K562 (cell line): ENCODE results near the gene ABCF3. TPM values are rescaled to one million over a fixed set of nuclear protein-coding genes. Genes with fewer than 3 reads are reported as not detected.

ENCODE experiments used
- ATAC-seq: fragments of 200-7000 bp; cut with Tn5 transposase; 3 replicates; pipeline ENCODE4 v1.9.1; 2020; ENCODE audit warnings: moderate library complexity
- BruUV-seq: library from RNA; stranded (reverse); fragments of 400-500 nt; replicated peaks from 2 replicates; lab custom pipeline; 2021; lab: Mats Ljungman, UMichigan
- CTCF ChIA-PET: fragments of 300-600 bp; formaldehyde crosslinking; extraction: SDS; loops from one replicate; lab custom pipeline; 2021; ENCODE audit warnings: low intra/inter-chr PET ratio; lab: Yijun Ruan, JAX
- POLR2A ChIA-PET: fragments of 300-600, 350-650 bp; sonication (Branson Sonifier 250); formaldehyde crosslinking; extraction: SDS; loops from one replicate; lab custom pipeline; 2021; ENCODE audit warnings: antibody characterized with exemption, inconsistent platforms; lab: Yijun Ruan, JAX
- DNase-seq, 4 experiments: peaks; one replicate each; pipeline versions ENCODE4 v3.0.0 to v3.0.0-alpha.2; 2011 to 2018; ENCODE audit warnings: low spot score in 3 of 4, mixed read lengths in 3 of 4; ENCODE audit errors: extremely low read depth in 1 of 4
- FAIRE-seq: peaks from 2 replicates; lab custom pipeline; 2011; peaks lifted over from hg19 to GRCh38; lab: Jason Lieb, UNC
- H2AFZ ChIP-seq: 2 replicates; pipeline ENCODE4 v1.6.0; 2011; ENCODE audit warnings: low read depth, low read length, control low read depth, inconsistent platforms
- H3K27ac ChIP-seq: fragments of 200-600 bp; 3 replicates; pipeline ENCODE4 v1.8.0; 2011; ENCODE audit warnings: low read depth, mild to moderate bottlenecking, control low read depth, inconsistent platforms, low read length, moderate library complexity, mixed read lengths; ENCODE audit errors: extremely low read depth
- H3K27me3 ChIP-seq, 2 experiments: fragments of 300-600 bp in 1 of 2; 2 replicates in 1 of 2; 3 replicates in 1 of 2; pipeline versions ENCODE4 v1.6.0 to v1.8.0; 2011; ENCODE audit warnings: inconsistent platforms in 2 of 2, low read length in 2 of 2, mild to moderate bottlenecking in 1 of 2, mixed read lengths in 1 of 2, moderate library complexity in 1 of 2; ENCODE audit not compliant: control insufficient read depth in 2 of 2, insufficient read depth in 2 of 2
- H3K36me3 ChIP-seq: fragments of 300-600 bp; 3 replicates; pipeline ENCODE4 v1.8.0; 2011; ENCODE audit warnings: mild to moderate bottlenecking, low read length, inconsistent platforms; ENCODE audit not compliant: control insufficient read depth, insufficient read depth
- H3K4me1 ChIP-seq, 2 experiments: fragments of 200-600 bp in 1 of 2; replicated peaks in 1 of 2; 2 replicates in 1 of 2; 3 replicates in 1 of 2; pipeline versions ENCODE4 v1.5.1 to v1.8.0; 2011; ENCODE audit warnings: inconsistent platforms in 2 of 2, low read length in 2 of 2, mild to moderate bottlenecking in 1 of 2, mixed read lengths in 1 of 2, moderate library complexity in 1 of 2; ENCODE audit not compliant: control insufficient read depth in 2 of 2, insufficient read depth in 2 of 2
- H3K4me2 ChIP-seq: 2 replicates; pipeline ENCODE4 v1.6.1; 2011; ENCODE audit warnings: low read length, control low read depth, inconsistent platforms, mixed read lengths; ENCODE audit not compliant: insufficient read depth
- H3K4me3 ChIP-seq: fragments of 200-600 bp; sonication (generic), shearing (Covaris generic); 2 replicates; pipeline ENCODE4 v1.5.1; 2016; ENCODE audit warnings: control low read depth, inconsistent platforms
- H3K79me2 ChIP-seq: fragments of 200-600 bp; 3 replicates; pipeline ENCODE4 v1.8.0; 2011; ENCODE audit warnings: low read length, inconsistent platforms; ENCODE audit not compliant: control insufficient read depth, insufficient read depth
- H3K9ac ChIP-seq, 2 experiments: 2 replicates each; pipeline versions ENCODE4 v1.6.0 to v1.6.1; 2011; ENCODE audit warnings: low read depth in 2 of 2, low read length in 2 of 2, control low read depth in 1 of 2, inconsistent platforms in 1 of 2, mild to moderate bottlenecking in 1 of 2, mixed read lengths in 1 of 2; ENCODE audit not compliant: insufficient read depth in 1 of 2
- H3K9me1 ChIP-seq: one replicate; pipeline ENCODE4 v1.6.0; 2011; ENCODE audit warnings: inconsistent platforms, mild to moderate bottlenecking, low read length, moderate library complexity; ENCODE audit not compliant: control insufficient read depth, insufficient read depth
- H3K9me3 ChIP-seq: replicated peaks from 2 replicates; pipeline ENCODE4 v1.5.1; 2011; ENCODE audit warnings: low read depth, low read length, inconsistent platforms; ENCODE audit not compliant: control insufficient read depth, insufficient read depth
- H4K20me1 ChIP-seq: replicated peaks from 2 replicates; pipeline ENCODE4 v1.6.1; 2011; ENCODE audit warnings: low read length, inconsistent platforms, mixed read lengths; ENCODE audit not compliant: control insufficient read depth, insufficient read depth
- CSDE1 ChIP-seq, 2 experiments: fragments of 450-650 bp; IDR thresholded peaks; 2 replicates each; pipeline ENCODE4 v1.6.1; 2016; ENCODE audit warnings: mild to moderate bottlenecking in 1 of 2
- FOXP1 ChIP-seq: sonication (generic); formaldehyde crosslinking; IDR thresholded peaks from 2 replicates; pipeline ENCODE4 v1.8.0; 2022; ENCODE audit warnings: mild to moderate bottlenecking, missing genetic modification reagents
- NFIX ChIP-seq: fragments of 250-450 bp; sonication (Bioruptor Pico); IDR thresholded peaks from 2 replicates; pipeline ENCODE4 v1.4.0; 2020; ENCODE audit warnings: low read depth, mild to moderate bottlenecking, moderate library complexity
- POLR2G ChIP-seq: fragments of 200-400 bp; formaldehyde crosslinking; IDR thresholded peaks from 2 replicates; pipeline ENCODE4 v1.6.1; 2017; ENCODE audit warnings: low read depth, mild to moderate bottlenecking, antibody characterized with exemption, low read length, moderate library complexity
- TGIF2 ChIP-seq: sonication (generic); formaldehyde crosslinking; IDR thresholded peaks from 2 replicates; pipeline ENCODE4 v1.8.1; 2022; ENCODE audit warnings: mild to moderate bottlenecking, missing genetic modification reagents, moderate library complexity
- TRIM24 ChIP-seq, 2 experiments: fragments of 450-650 bp; IDR thresholded peaks; 2 replicates each; pipeline ENCODE4 v1.6.1; 2016
- XRCC5 ChIP-seq: fragments of 200-400 bp; formaldehyde crosslinking; IDR thresholded peaks from 2 replicates; pipeline ENCODE4 v1.6.1; 2017; ENCODE audit warnings: low read depth, mild to moderate bottlenecking, low read length
- ZBTB33 ChIP-seq: sonication (generic); formaldehyde crosslinking; IDR thresholded peaks from 2 replicates; pipeline ENCODE4 v1.8.1; 2023; ENCODE audit warnings: mild to moderate bottlenecking, missing genetic modification reagents
- ZNF518B ChIP-seq: fragments of 250-450 bp; sonication (Bioruptor Pico); IDR thresholded peaks from 2 replicates; pipeline ENCODE4 v1.5.0; 2021; ENCODE audit warnings: mild to moderate bottlenecking, moderate library complexity
- ZNF79 ChIP-seq: fragments of 250-450 bp; sonication (Bioruptor Pico); IDR thresholded peaks from 2 replicates; pipeline ENCODE4 v1.4.0; 2020; ENCODE audit warnings: low read depth, mild to moderate bottlenecking, moderate library complexity
- WGBS: fragments of 100-300 bp; shearing (Covaris generic); methylation state at CpG from one replicate; pipeline ENCODE4 v1.1.6; 2016; ENCODE audit warnings: low coverage, mixed read lengths; ENCODE audit not compliant: insufficient coverage; ENCODE audit errors: missing lambda C conversion rate; 5-methylcytosine and 5-hydroxymethylcytosine counted together
- in situ Hi-C: fragments of 300-500 bp; cut with MboI; formaldehyde crosslinking; loops from 4 replicates; pipeline ENCODE4 v1.15.0; 2018; ENCODE audit warnings: inconsistent platforms, mixed read lengths
- intact Hi-C: fragments of 100-400 bp; cut with micrococcal nuclease; formaldehyde crosslinking; loops from 2 replicates; pipeline ENCODE4 v1.14.2; 2022
- polyA plus RNA-seq, 8 experiments: library from polyadenylated mRNA; depleted of rRNA in 4 of 8; stranded (reverse) in 5 of 8; unstranded in 3 of 8; fragments of >200 nt; fragmentation: Nextera tagmentation in 2 of 8; fragmentation: Illumina TruSeq in 1 of 8; extraction: Ambion mirVana in 2 of 8; extraction: Trizol in 1 of 8; gene quantifications; 2 replicates each; pipeline versions ENCODE4 v1.2.1 to v1.2.3, GENCODE V29; 2011 to 2014; ENCODE audit warnings: inconsistent platforms in 1 of 8, missing spikeins in 1 of 8
- total RNA-seq, 7 experiments: library from RNA; depleted of rRNA in 6 of 7; stranded (reverse); fragments of >200 nt in 6 of 7; fragmentation: Illumina TruSeq in 2 of 7; extraction: Trizol in 2 of 7; gene quantifications; 2 replicates each; pipeline versions ENCODE4 v1.2.1 to v1.2.3, GENCODE V29; 2011 to 2021; ENCODE audit warnings: low replicate concordance in 1 of 7

The ABCF3 gene
- total and polyA plus RNA-seq, 9 of the 15 experiments (the other 6 are each of a cell fraction or from before 2014, with no cell fraction given): 6.7 to 77.9 (median 45.1) TPM

- peaks cover 7% of the 10 kb centered on the region for H3K79me2 ChIP-seq
- POLR2A ChIA-PET: interaction anchor here (0.6 to 1.8 kb wide), 9 partner anchors 8 to 189 kb away, joined by 3 to 7 read pairs (median 5); partner anchors contain the start of genes ABCF3 and DVL3
- CTCF ChIA-PET: no interaction called here
- H3K4me1 ChIP-seq: peaks cover 27 to 28% of the 10 kb centered on the region in 2 experiments; a peak in 4 of 5 replicates
- no TSS peak for BruUV-seq
- intact Hi-C loops: loop anchor here (5.0 kb wide), 2 partner anchors 33 to 127 kb away; partner anchors contain the start of genes EIF2B5 and PSMD2
- no peaks in the 10 kb centered on the region for H4K20me1 ChIP-seq
- H3K36me3 ChIP-seq: peaks cover 82% of the 10 kb centered on the region
- H3K4me2 ChIP-seq: no peak overlapping the region
- no peaks in the 10 kb centered on the region for H3K9me1 ChIP-seq
- H3K4me3 ChIP-seq: no peak overlapping the region
- no peak overlapping the region for H3K9ac ChIP-seq
- ATAC-seq (no peak), DNase-seq (no peak), FAIRE-seq (no peak)
- no peaks in the 10 kb centered on the region for H3K9me3 ChIP-seq
- WGBS: 94% methylated on average over 36 of the region's 66 CpGs
- in situ Hi-C loops: no loop called here
- TF ChIP-seq TRIM24 (IDR thresholded peaks at IDR 0.05) (no peak), ZNF79 (CRISPR knock-in tag) (no peak), ZBTB33 (CRISPR knock-in tag) (peak; percentile 57; the same call in 1 of the 2 replicates), NFIX (no peak), ZNF518B (no peak), POLR2G (0 out of 2 replicates have a peak, but pooled peaks have one; percentile 33), FOXP1 (CRISPR knock-in tag) (no peak), XRCC5 (no peak), CSDE1 (IDR thresholded peaks at IDR 0.05) (no peak), TGIF2 (CRISPR knock-in tag) (no peak)
- H3K27ac ChIP-seq: no peak overlapping the region
- H3K27me3 ChIP-seq: no peaks in the 10 kb centered on the region
- no peak overlapping the region for H2AFZ ChIP-seq
These were observed 15.8 kb upstream of the ABCF3 start for GRCh38 chr3:184169896-184170875.
